Astrocyte (in vitro differentiated cells and primary cell): ENCODE data around the gene IBA57. TPM values are rescaled to one million over a fixed set of nuclear protein-coding genes. Genes with fewer than 3 reads are reported as not detected.

Source experiments
- DNase-seq: peaks from one replicate; pipeline ENCODE4 v3.0.0-alpha.2; 2010; ENCODE audit warnings: low read depth
- FAIRE-seq: peaks from 2 replicates; lab custom pipeline; 2011; peaks lifted over from hg19 to GRCh38; lab: Jason Lieb, UNC
- H2AFZ ChIP-seq: 2 replicates; pipeline ENCODE4 v1.6.0; 2012; ENCODE audit warnings: low read depth, low read length, inconsistent platforms
- H3K27ac ChIP-seq: 2 replicates; pipeline ENCODE4 v1.5.1; 2011; ENCODE audit warnings: low read depth, low read length, inconsistent platforms
- H3K27me3 ChIP-seq: 2 replicates; pipeline ENCODE4 v1.6.0; 2011; ENCODE audit warnings: low read length, inconsistent platforms; ENCODE audit not compliant: insufficient read depth
- H3K36me3 ChIP-seq: 2 replicates; pipeline ENCODE4 v1.5.1; 2011; ENCODE audit warnings: low read length, inconsistent platforms; ENCODE audit not compliant: insufficient read depth
- H3K4me1 ChIP-seq: 2 replicates; pipeline ENCODE4 v1.5.1; 2011; ENCODE audit warnings: low read length, inconsistent platforms; ENCODE audit not compliant: insufficient read depth
- H3K4me2 ChIP-seq: 2 replicates; pipeline ENCODE4 v1.6.0; 2012; ENCODE audit warnings: low read length, inconsistent platforms
- H3K4me3 ChIP-seq: 2 replicates; pipeline ENCODE4 v1.5.1; 2011; ENCODE audit warnings: low read depth, mild to moderate bottlenecking, low read length, inconsistent platforms; ENCODE audit not compliant: insufficient read depth
- H3K79me2 ChIP-seq: 2 replicates; pipeline ENCODE4 v1.6.0; 2012; ENCODE audit warnings: mild to moderate bottlenecking, low read length, inconsistent platforms; ENCODE audit not compliant: insufficient read depth
- H3K9ac ChIP-seq: 2 replicates; pipeline ENCODE4 v1.6.0; 2012; ENCODE audit warnings: mild to moderate bottlenecking, low read length, inconsistent platforms
- H3K9me3 ChIP-seq: 2 replicates; pipeline ENCODE4 v1.5.1; 2012; ENCODE audit warnings: low read depth, mild to moderate bottlenecking, low read length, inconsistent platforms; ENCODE audit not compliant: insufficient read depth
- H4K20me1 ChIP-seq: 2 replicates; pipeline ENCODE4 v1.6.0; 2012; ENCODE audit warnings: low read length, inconsistent platforms; ENCODE audit not compliant: insufficient read depth
- H3K27ac Mint-ChIP-seq: one replicate; pipeline ENCODE4 v1.8.0; 2021; ENCODE audit warnings: mild to moderate bottlenecking, mixed read lengths; ENCODE audit not compliant: unreplicated experiment
- H3K27me3 Mint-ChIP-seq: one replicate; pipeline ENCODE4 v1.8.0; 2021; ENCODE audit warnings: low read depth, mixed read lengths; ENCODE audit not compliant: unreplicated experiment
- H3K36me3 Mint-ChIP-seq: one replicate; pipeline ENCODE4 v1.8.0; 2021; ENCODE audit warnings: low read depth, mixed read lengths; ENCODE audit not compliant: unreplicated experiment
- H3K4me1 Mint-ChIP-seq: one replicate; pipeline ENCODE4 v1.8.0; 2021; ENCODE audit warnings: low read depth, mixed read lengths; ENCODE audit not compliant: unreplicated experiment
- H3K4me3 Mint-ChIP-seq: one replicate; pipeline ENCODE4 v1.8.0; 2021; ENCODE audit warnings: mild to moderate bottlenecking, moderate library complexity, mixed read lengths; ENCODE audit not compliant: unreplicated experiment
- H3K9me3 Mint-ChIP-seq: one replicate; pipeline ENCODE4 v1.8.0; 2021; ENCODE audit warnings: mild to moderate bottlenecking, mixed read lengths; ENCODE audit not compliant: unreplicated experiment
- EZH2 ChIP-seq: IDR thresholded peaks from 2 replicates; pipeline ENCODE4 v1.6.1; 2012; ENCODE audit warnings: mild to moderate bottlenecking, low read length, inconsistent platforms; ENCODE audit not compliant: insufficient read depth
- total RNA-seq: library from RNA; stranded (reverse); gene quantifications from 2 replicates; pipeline ENCODE4 v1.2.1, GENCODE V29; 2021
- TF ChIP-seq, protein P1 (sequence below): IDR thresholded peaks from 2 replicates; pipeline ENCODE4 v1.5.1; 2011; ENCODE audit warnings: low read depth, mild to moderate bottlenecking, inconsistent platforms, low read length, moderate library complexity; ENCODE audit not compliant: insufficient read depth

The IBA57 gene
- total RNA-seq, 1 donor from 2014 or later = 4.9 TPM

DNA sequence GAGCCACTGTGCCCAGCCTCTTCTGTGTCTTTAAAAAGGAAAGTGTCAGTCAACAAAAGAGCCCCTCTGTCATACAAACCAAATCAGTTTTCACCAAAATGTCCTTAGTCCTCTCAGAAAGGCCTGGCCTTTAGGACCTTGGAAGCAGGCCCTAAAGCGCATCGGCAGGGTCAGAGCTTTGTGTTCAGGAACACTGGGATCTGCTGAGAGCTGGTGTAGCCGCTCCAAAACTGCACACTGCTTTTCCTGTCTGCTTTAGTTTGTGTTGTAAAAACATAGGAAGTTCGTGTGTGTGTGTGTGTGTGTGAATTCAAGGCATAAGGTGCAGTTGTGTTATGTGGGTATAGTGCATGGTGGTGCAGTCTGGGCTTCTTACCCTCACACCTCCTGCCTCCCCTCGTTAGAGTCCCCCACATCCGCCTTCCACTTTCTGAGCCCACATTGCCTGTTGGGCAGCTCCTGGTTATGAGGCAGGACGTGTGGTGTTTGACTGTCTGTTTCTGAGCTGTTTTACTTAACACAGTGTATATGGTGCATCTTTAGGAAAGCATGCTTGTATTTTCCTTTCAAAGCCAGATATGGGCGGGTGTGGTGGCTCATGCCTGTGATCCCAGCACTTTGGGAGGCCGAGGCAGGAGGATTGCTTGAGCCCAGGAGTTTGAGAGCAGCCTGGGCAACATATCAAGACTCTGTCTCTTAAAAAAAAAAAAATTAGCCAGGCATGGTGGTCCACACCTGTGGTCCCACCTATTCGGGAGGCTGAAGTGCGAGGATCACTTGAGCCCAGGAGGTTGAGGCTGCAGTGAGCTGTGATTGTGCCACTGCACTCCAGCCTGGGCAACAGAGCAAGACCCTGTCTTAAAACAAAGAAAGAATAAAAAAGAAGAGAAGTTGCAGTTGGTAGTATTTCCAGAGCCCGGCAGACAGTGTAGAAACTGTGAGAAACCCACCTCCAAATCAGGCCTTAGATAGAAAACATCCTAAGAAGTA, 12.4 kb downstream of the IBA57 start:
- Histone ChIP-seq H3K79me2 (peaks cover 17% of the 10 kb centered on the region), H4K20me1 (peaks cover 17% of the 10 kb centered on the region), H3K36me3 (no peaks in the 10 kb centered on the region), H3K9ac (no peak overlapping the region), H2AFZ (no peak overlapping the region), H3K4me3 (no peak overlapping the region), H3K27me3 (no peaks in the 10 kb centered on the region), H3K27ac (no peak overlapping the region), H3K4me2 (no peak overlapping the region), H3K9me3 (no peaks in the 10 kb centered on the region), H3K4me1 (no peaks in the 10 kb centered on the region)
- DNase-seq (no peak), FAIRE-seq (no peak)
- Mint-ChIP-seq H3K9me3 (no peaks in the 10 kb centered on the region), H3K4me1 (no peaks in the 10 kb centered on the region), H3K4me3 (no peak overlapping the region), H3K27me3 (no peaks in the 10 kb centered on the region), H3K36me3 (peaks cover 6% of the 10 kb centered on the region), H3K27ac (peak overlapping the region; percentile 35)
- no peak for TF ChIP-seq EZH2
- TF ChIP-seq, protein P1, sequence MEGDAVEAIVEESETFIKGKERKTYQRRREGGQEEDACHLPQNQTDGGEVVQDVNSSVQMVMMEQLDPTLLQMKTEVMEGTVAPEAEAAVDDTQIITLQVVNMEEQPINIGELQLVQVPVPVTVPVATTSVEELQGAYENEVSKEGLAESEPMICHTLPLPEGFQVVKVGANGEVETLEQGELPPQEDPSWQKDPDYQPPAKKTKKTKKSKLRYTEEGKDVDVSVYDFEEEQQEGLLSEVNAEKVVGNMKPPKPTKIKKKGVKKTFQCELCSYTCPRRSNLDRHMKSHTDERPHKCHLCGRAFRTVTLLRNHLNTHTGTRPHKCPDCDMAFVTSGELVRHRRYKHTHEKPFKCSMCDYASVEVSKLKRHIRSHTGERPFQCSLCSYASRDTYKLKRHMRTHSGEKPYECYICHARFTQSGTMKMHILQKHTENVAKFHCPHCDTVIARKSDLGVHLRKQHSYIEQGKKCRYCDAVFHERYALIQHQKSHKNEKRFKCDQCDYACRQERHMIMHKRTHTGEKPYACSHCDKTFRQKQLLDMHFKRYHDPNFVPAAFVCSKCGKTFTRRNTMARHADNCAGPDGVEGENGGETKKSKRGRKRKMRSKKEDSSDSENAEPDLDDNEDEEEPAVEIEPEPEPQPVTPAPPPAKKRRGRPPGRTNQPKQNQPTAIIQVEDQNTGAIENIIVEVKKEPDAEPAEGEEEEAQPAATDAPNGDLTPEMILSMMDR = no peak

DNA sequence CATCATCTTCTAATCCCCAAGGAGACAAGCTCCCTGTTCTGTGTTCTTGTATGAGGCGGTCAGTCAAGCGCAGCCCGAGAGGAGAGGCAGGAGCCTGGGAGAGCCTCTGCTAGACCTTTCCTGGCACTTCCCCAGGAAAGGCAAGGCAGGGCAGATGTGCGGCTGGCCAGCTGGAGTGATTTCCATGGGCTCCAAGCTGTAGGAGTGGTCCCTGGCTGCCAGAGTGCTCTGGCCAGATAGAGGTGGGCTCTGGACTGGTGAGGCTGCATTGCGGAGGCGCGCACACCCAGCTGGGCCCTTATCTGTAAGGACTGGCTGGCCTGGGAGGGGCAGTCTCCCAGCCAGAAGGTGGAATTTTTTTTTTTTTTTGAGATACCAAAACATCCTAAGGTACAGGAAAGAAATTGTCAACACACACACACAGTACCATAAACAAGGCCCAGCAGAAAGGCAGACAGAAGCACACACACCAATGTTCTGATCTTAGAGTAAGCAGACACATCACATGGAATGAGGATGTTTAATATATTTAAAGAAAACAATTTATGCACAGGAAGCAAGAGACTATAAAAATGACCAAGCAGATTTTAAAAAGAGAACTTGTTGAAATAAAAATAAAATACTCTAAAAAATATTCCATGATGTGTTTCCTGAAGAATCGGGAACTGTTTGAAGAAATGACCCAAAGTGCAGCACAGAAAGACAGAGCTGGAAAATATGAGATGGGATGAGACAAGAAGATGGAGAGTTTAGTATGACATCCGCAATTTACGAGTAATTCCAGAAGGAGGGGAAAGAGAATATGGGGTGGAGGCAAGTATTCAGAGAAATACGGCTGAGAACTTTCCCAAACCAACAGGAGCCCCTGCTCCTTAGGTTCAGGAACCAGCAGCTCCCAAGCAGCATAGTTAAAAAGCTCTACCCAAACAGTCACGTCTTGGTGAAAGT, 13.4 kb downstream of the IBA57 start:
- Mint-ChIP-seq H3K4me1 (no peaks in the 10 kb centered on the region), H3K36me3 (peaks cover 8% of the 10 kb centered on the region), H3K27me3 (no peaks in the 10 kb centered on the region), H3K9me3 (no peaks in the 10 kb centered on the region), H3K27ac (no peak overlapping the region), H3K4me3 (no peak overlapping the region)
- Histone ChIP-seq H3K36me3 (no peaks in the 10 kb centered on the region), H3K9ac (no peak overlapping the region), H4K20me1 (peaks cover 10% of the 10 kb centered on the region), H3K79me2 (peaks cover 10% of the 10 kb centered on the region), H2AFZ (no peak overlapping the region), H3K4me2 (no peak overlapping the region), H3K4me1 (no peaks in the 10 kb centered on the region), H3K4me3 (no peak overlapping the region), H3K9me3 (no peaks in the 10 kb centered on the region), H3K27me3 (no peaks in the 10 kb centered on the region), H3K27ac (no peak overlapping the region)
- DNase-seq (no peak), FAIRE-seq (no peak)
- TF ChIP-seq EZH2 = no peak
- TF ChIP-seq, protein P1 = no peak
